Smooth muscle cell (in vitro differentiated cells): ENCODE data around the gene ZIM2. TPM values are rescaled to one million over a fixed set of nuclear protein-coding genes. Genes with fewer than 3 reads are reported as not detected.
"Not testable (repeated sequence)": the region's sequence is repeated elsewhere in the genome, so short reads cannot be mapped to it uniquely, and the experiment has no call there.

Experiments used
- DNase-seq: peaks from one replicate; lab custom pipeline; 2025; ENCODE audit not compliant: unreplicated experiment; lab: John Stamatoyannopoulos, UW
- H2AFZ ChIP-seq: fragments of 200-600 bp; sonication (generic); 2 replicates; pipeline ENCODE4 v1.6.0; 2016; ENCODE audit warnings: antibody characterized with exemption, low read depth, mild to moderate bottlenecking
- H3F3A ChIP-seq: fragments of 200-600 bp; sonication (generic); 2 replicates; pipeline ENCODE4 v1.6.0; 2017; ENCODE audit warnings: antibody characterized with exemption, low read depth
- H3K27ac ChIP-seq: fragments of 200-600 bp; sonication (generic); 2 replicates; pipeline ENCODE4 v1.5.1; 2016; ENCODE audit warnings: low read depth, mild to moderate bottlenecking
- H3K27me3 ChIP-seq: fragments of 200-600 bp; sonication (generic); 2 replicates; pipeline ENCODE4 v1.6.1; 2016; ENCODE audit warnings: low read depth, mild to moderate bottlenecking
- H3K36me3 ChIP-seq: fragments of 200-600 bp; sonication (generic); 2 replicates; pipeline ENCODE4 v1.5.1; 2016; ENCODE audit warnings: low read depth
- H3K4me1 ChIP-seq: fragments of 200-600 bp; sonication (generic); 2 replicates; pipeline ENCODE4 v1.5.1; 2016; ENCODE audit warnings: low read depth
- H3K4me2 ChIP-seq: fragments of 200-600 bp; sonication (generic); 2 replicates; pipeline ENCODE4 v1.6.0; 2016; ENCODE audit warnings: mild to moderate bottlenecking
- H3K4me3 ChIP-seq: fragments of 200-600 bp; sonication (generic); 2 replicates; pipeline ENCODE4 v1.5.1; 2016; ENCODE audit warnings: mild to moderate bottlenecking
- H3K79me2 ChIP-seq: fragments of 200-600 bp; sonication (generic); 2 replicates; pipeline ENCODE4 v1.6.0; 2016; ENCODE audit warnings: low read depth, mild to moderate bottlenecking
- H3K9ac ChIP-seq: fragments of 200-600 bp; sonication (generic); 2 replicates; pipeline ENCODE4 v1.6.0; 2016; ENCODE audit warnings: low read depth
- H3K9me3 ChIP-seq: fragments of 200-600 bp; sonication (generic); replicated peaks from 2 replicates; pipeline ENCODE4 v1.5.1; 2016; ENCODE audit warnings: low read depth
- H4K20me1 ChIP-seq: fragments of 200-600 bp; sonication (generic); 2 replicates; pipeline ENCODE4 v1.6.0; 2016; ENCODE audit warnings: low read depth
- WGBS: methylation state at CpG from one replicate; pipeline ENCODE4 v1.1.7; 2016; ENCODE audit warnings: low lambda C conversion rate; 5-methylcytosine and 5-hydroxymethylcytosine counted together
- polyA plus RNA-seq: library from polyadenylated mRNA; unstranded; fragments of >200 nt; fragmentation: Nextera tagmentation; extraction: Ambion mirVana; gene quantifications from 2 replicates; pipeline ENCODE4 v1.2.1, GENCODE V29; 2016
- total RNA-seq: library from RNA; depleted of rRNA; stranded (reverse); fragments of >200 nt; gene quantifications from 2 replicates; pipeline ENCODE4 v1.2.3, GENCODE V29; 2014
- TF ChIP-seq, protein P1 (sequence below): fragments of 200-600 bp; sonication (generic); IDR thresholded peaks from 2 replicates; pipeline ENCODE4 v1.5.1; 2017; ENCODE audit warnings: borderline replicate concordance, mild to moderate bottlenecking, antibody characterized with exemption; ENCODE audit not compliant: insufficient read depth, poor library complexity, severe bottlenecking

Gene ZIM2
- total and polyA plus RNA-seq, 2 experiments from 2014 or later, result not detected

DNA sequence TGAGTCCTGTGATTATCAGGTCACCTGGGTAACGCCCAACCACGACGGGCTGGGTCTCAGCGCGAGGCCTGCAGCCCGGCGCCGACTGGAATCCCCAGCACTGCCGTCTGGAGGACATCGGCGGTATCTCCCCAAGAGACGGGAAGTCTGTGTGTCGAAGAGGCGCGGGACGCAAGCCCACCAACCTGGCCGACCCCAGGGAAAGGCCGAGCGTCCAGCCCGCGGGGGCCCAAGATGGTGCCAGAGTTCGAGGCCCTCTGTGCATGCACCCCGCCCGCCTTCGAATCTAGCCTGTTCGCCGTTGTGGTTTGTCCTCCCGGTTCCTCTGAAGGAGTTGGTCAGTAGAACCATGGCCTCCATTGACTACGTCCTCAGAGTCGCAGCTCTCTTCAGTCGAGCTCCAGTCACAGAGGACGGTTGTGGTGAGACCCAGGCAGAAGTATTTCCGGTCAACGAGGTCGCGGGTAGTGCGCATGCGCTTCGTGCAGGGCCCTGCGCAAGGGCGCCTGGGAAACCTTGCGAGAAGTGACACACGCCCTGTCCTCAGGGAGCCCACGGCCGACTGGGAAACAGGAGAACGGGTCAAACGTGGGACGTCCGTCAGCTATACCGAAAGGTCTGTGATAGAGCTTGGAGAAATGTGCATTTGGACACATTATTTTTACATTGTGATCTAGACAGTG is 24.1 kb upstream of the ZIM2 start:
- Histone ChIP-seq H3K79me2 (no peaks in the 10 kb centered on the region), H3K27ac (no peak overlapping the region), H3K4me1 (no peaks in the 10 kb centered on the region), H4K20me1 (no peaks in the 10 kb centered on the region), H3F3A (no peaks in the 10 kb centered on the region), H2AFZ (no peak overlapping the region), H3K9ac (no peak overlapping the region), H3K4me3 (no peak overlapping the region), H3K9me3 (peaks cover 5% of the 10 kb centered on the region), H3K36me3 (no peaks in the 10 kb centered on the region), H3K27me3 (no peaks in the 10 kb centered on the region), H3K4me2 (no peak overlapping the region)
- WGBS, result 93% methylated on average over 50 of the region's 50 CpGs
- TF ChIP-seq, protein P1, sequence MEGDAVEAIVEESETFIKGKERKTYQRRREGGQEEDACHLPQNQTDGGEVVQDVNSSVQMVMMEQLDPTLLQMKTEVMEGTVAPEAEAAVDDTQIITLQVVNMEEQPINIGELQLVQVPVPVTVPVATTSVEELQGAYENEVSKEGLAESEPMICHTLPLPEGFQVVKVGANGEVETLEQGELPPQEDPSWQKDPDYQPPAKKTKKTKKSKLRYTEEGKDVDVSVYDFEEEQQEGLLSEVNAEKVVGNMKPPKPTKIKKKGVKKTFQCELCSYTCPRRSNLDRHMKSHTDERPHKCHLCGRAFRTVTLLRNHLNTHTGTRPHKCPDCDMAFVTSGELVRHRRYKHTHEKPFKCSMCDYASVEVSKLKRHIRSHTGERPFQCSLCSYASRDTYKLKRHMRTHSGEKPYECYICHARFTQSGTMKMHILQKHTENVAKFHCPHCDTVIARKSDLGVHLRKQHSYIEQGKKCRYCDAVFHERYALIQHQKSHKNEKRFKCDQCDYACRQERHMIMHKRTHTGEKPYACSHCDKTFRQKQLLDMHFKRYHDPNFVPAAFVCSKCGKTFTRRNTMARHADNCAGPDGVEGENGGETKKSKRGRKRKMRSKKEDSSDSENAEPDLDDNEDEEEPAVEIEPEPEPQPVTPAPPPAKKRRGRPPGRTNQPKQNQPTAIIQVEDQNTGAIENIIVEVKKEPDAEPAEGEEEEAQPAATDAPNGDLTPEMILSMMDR, result no peak
- DNase-seq, result no peak

GRCh38 chr19:56862741-56863140 is 22.2 kb upstream of the ZIM2 start:
- no peak overlapping the region for H2AFZ ChIP-seq
- no peaks in the 10 kb centered on the region for H3K79me2 ChIP-seq
- H4K20me1 ChIP-seq, result no peaks in the 10 kb centered on the region
- H3K27me3 ChIP-seq, result no peaks in the 10 kb centered on the region
- no peak overlapping the region for H3K4me2 ChIP-seq
- no peaks in the 10 kb centered on the region for H3K36me3 ChIP-seq
- no peak for DNase-seq
- no peak overlapping the region for H3K4me3 ChIP-seq
- 87% methylated on average over 4 of the region's 4 CpGs for WGBS
- no peaks in the 10 kb centered on the region for H3F3A ChIP-seq
- TF ChIP-seq, protein P1, result no peak
- no peak overlapping the region for H3K9ac ChIP-seq
- no peak overlapping the region for H3K27ac ChIP-seq
- H3K4me1 ChIP-seq, result no peaks in the 10 kb centered on the region
- H3K9me3 ChIP-seq, result peaks cover 6% of the 10 kb centered on the region

GRCh38 chr19:56860409-56860808 is 19.9 kb upstream of the ZIM2 start:
- peaks cover 14% of the 10 kb centered on the region for H3K9me3 ChIP-seq
- not testable (repeated sequence) for H3K4me2 ChIP-seq, H3K4me1 ChIP-seq, H4K20me1 ChIP-seq, DNase-seq, H3K27me3 ChIP-seq, H3K36me3 ChIP-seq, H3K4me3 ChIP-seq, H3F3A ChIP-seq, H3K9ac ChIP-seq, H3K79me2 ChIP-seq, H3K27ac ChIP-seq, H2AFZ ChIP-seq
- WGBS, result 72% methylated on average over 9 of the region's 10 CpGs

- TF ChIP-seq, protein P1, result no peak
- H3K4me2 ChIP-seq, result no peak overlapping the region
- H3K27ac ChIP-seq, result no peak overlapping the region
- 81% methylated on average over 4 of the region's 4 CpGs for WGBS
- H3K79me2 ChIP-seq, result no peaks in the 10 kb centered on the region
- no peak overlapping the region for H3K4me3 ChIP-seq
- no peaks in the 10 kb centered on the region for H3K27me3 ChIP-seq
- no peaks in the 10 kb centered on the region for H3F3A ChIP-seq
- H3K36me3 ChIP-seq, result no peaks in the 10 kb centered on the region
- no peak for DNase-seq
- no peaks in the 10 kb centered on the region for H4K20me1 ChIP-seq
- H3K9ac ChIP-seq, result no peak overlapping the region
- H2AFZ ChIP-seq, result no peak overlapping the region
- H3K9me3 ChIP-seq, result peaks cover 14% of the 10 kb centered on the region
- H3K4me1 ChIP-seq, result no peaks in the 10 kb centered on the region
Observed at GRCh38 chr19:56858026-56858425, 17.5 kb upstream of the ZIM2 start.
